GM19023 (cell line): ENCODE measurements around the gene PHKG1.
"Not testable (repeated sequence)": the region's sequence is repeated elsewhere in the genome, so short reads cannot be mapped to it uniquely, and the experiment has no call there.

Experiments used
- ATAC-seq: cut with Tn5 transposase; IDR thresholded peaks from one replicate; pipeline ENCODE4 v1.9.1; 2021; ENCODE audit warnings: mild to moderate bottlenecking, moderate library complexity; ENCODE audit not compliant: unreplicated experiment

Gene PHKG1

GRCh38 chr7:56046721-56047445, 45.9 kb downstream of the PHKG1 start:
- ATAC-seq: no peak

- not testable (repeated sequence) for ATAC-seq
Observed at GRCh38 chr7:56045758-56046157, 47.0 kb downstream of the PHKG1 start.

- no peak for ATAC-seq
Observed at GRCh38 chr7:56040730-56041129, 52.0 kb downstream of the PHKG1 start.

- peak; percentile 98 for ATAC-seq
Observed at GRCh38 chr7:56033671-56034432, 58.9 kb downstream of the PHKG1 start.

- not testable (repeated sequence) for ATAC-seq
Observed at GRCh38 chr7:56032578-56032977, 60.2 kb downstream of the PHKG1 start.

- ATAC-seq: not testable (repeated sequence)
Observed at GRCh38 chr7:56031556-56031955, 61.2 kb downstream of the PHKG1 start.

GRCh38 chr7:56030340-56030739, 62.4 kb downstream of the PHKG1 start:
- no peak for ATAC-seq
